Stimulated activated CD8-positive, alpha-beta memory T cell treated with anti-CD3 and anti-CD28 coated beads, Interleukin-2, amount 100 ng/mL, for 48 hours (primary cell): ENCODE results near the gene GABPB2.
"Not testable (repeated sequence)": the region's sequence is repeated elsewhere in the genome, so short reads cannot be mapped to it uniquely, and the experiment has no call there.

Source experiments
- DNase-seq, 2 donors: peaks; one replicate each; pipeline ENCODE4 v3.0.0-alpha.2; 2020; ENCODE audit warnings: low read depth in 2 of 2

The GABPB2 gene

DNA sequence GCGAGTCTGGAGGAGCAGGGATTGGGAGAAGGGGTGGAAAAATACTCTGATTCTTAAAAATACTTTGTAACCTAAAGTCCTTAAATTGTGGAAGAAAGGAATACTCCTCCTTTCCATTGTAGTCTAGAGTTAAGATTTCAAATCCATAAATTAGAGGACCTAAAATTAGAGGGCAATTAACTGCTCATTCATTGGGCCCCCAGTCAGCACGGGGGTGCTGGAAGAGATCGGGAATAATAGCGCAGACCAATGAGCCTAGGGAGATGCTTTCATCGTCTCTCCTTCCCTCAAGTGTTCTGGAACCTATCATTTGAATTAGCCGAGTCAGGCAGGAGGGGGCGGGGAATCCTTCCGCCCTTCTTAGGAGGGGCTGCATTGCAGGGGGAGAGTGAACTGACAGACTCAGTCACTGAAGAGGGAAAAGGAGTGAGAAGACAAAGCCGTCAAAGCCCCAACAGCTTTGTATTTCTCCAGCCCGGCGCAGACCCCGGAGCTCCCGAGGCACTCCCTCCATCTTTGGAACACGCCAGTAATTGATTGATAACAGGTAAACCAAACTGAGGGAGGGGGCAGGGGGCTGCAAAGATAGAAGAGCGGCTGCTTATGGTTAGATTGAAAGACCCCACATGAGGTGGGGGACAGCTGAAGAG is 10.4 kb upstream of the GABPB2 start, which contains the start of gene MLLT11:
Gene MLLT11, plus strand, starts transcription at position 391 of the 650 bp plus-strand sequence. CDS start 6,828 bp downstream, outside the sequence.
- DNase-seq: no peak

GRCh38 chr1:151060657-151061421 is 9.7 kb upstream of the GABPB2 start:
- no peak for DNase-seq

- DNase-seq: no peak
Measured at GRCh38 chr1:151061704-151062103, 8.9 kb upstream of the GABPB2 start.

GRCh38 chr1:151062741-151063371 is 7.7 kb upstream of the GABPB2 start:
- DNase-seq: no peak

DNA sequence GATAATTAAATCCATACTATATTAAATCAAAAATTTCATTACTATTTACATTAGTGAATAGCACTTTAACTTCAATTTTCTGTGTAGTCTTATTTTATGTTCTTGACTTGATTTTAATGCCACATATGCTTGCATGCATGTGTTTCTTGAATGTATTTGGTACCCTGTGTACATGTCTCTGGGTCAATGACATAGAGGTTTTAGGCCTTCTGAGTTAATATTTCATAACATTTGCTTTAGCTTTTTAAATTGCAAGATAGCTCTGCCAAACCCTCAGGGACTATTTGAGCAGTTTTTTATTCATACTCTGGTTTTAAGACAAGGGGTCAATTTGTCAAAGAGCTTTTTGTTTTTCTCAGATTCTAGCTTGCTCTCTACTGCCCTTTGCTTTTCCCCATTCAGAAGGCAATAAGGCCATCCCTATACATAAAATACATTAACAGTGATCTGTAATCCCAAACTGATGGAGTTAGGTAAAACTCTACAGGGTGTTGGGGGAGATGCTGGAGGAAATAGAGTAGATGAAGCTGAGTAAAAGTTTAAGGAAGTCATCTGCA is 5.4 kb upstream of the GABPB2 start:
- no peak for DNase-seq

DNA sequence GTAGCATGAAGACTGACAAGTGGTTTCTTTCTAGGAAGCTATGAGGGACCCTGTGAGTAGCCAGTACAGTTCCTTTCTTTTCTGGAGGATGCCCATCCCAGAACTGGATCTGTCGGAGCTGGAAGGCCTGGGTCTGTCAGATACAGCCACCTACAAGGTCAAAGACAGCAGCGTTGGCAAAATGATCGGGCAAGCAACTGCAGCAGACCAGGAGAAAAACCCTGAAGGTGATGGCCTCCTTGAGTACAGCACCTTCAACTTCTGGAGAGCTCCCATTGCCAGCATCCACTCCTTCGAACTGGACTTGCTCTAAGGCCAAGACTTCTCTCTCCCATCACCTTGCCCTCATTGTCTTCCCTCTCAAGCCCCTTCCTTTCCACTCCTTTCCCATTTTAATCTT is 3.4 kb upstream of the GABPB2 start:
- DNase-seq: no peak

- no peak for DNase-seq
Measured at GRCh38 chr1:151069103-151069486, 1.5 kb upstream of the GABPB2 start.

GRCh38 chr1:151072224-151072623 is 1.7 kb downstream of the GABPB2 start:
- no peak for DNase-seq

- DNase-seq: no peak
Measured at GRCh38 chr1:151085953-151086559, 15.5 kb downstream of the GABPB2 start.

DNA sequence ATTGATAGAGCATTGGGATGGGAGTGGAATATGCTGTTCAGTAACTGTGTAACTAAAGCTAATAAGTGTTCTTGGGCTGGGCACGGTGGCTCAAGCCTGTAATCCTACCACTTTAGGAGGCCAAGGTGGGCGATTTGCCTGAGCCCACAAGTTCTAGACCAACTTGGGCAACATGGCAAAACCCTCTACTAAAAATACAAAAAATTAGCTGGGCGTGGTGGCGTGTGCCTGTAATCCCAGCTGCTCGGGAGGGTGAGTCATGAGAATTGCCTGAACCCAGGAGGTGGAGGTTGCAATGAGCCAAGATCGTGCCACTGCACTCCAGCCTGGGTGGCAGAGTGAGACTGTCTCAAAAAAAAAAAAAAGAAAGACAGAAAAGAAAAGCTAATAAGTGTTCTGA is 26.9 kb downstream of the GABPB2 start:
- DNase-seq: not testable (repeated sequence)

- no peak for DNase-seq
Measured at GRCh38 chr1:151098126-151098525, 27.6 kb downstream of the GABPB2 start.

GRCh38 chr1:151104630-151105029 is 34.1 kb downstream of the GABPB2 start:
- DNase-seq: no peak

GRCh38 chr1:151106894-151107293 is 36.3 kb downstream of the GABPB2 start:
- no peak for DNase-seq

DNA sequence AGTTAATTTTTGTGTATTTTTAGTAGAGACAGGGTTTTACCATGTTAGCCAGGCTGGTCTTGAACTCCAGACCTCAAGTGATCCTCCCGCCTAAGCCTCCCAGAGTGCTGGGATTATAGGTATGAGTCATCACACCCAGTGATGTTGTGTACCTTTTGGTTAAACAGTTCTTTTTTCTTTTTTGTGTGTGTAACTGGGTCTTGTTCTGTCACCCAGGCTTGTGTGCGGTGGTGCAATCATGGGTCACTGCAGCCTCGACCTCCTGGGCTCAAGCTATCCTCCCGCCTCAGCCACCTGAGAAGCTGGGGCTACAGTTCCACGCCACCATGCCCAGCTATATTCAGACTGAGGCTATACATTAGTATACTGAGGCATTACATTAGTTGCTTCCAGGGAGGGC is 37.8 kb downstream of the GABPB2 start:
- DNase-seq: no peak

- no peak for DNase-seq
Measured at GRCh38 chr1:151113877-151114276, 43.3 kb downstream of the GABPB2 start.

DNA sequence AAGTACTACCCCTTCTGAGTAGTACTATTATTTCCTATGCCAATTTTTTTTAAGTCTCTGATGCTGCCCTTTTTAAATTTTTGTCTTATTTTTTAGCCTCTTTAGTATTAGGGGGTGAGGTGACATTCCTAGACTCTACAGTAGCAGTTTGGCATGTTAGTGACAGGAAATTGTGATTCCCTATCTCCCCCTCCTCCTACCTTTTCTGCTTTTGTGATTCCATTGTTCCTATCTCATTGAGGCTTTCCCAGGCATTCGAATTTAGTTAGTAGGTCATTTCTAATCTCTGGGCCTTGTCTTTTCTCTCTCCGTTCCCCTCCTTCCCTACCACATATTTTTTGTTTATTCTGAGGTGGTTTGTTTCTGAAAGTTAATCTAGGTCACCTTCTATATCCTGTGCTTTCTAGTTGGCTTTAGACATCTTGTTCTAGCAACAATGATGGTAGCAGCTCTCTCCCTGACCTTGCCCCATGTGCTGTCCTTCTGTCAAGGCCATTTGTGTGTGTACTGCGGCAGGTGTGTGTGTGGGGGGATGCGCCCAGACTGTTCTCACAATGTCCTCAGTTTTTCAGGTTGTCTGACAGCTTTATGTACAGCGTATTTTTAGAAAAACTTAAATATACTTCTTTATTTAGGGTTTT is 54.3 kb downstream of the GABPB2 start:
- DNase-seq: no peak

DNA sequence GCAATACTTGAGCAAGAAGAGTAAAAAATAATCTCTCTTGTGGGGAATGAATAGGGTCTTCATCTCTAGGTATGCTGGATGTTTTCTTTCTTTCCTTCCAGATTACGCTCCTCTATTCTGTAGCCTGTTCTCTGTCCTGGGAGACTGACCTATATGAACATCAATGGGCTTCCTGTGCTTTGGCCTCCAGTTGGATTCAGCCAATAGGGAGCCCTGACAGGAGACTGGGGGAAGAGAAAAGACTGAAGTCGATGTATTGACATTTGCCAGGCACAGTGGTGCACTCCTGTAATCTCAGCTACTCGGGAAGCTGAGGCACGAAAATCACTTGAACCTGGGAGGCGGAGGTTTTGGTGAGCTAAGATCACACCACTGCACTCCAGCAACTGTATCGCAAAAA is 58.2 kb downstream of the GABPB2 start:
- no peak for DNase-seq

GRCh38 chr1:151130987-151131586 is 60.5 kb downstream of the GABPB2 start:
- DNase-seq: peak; percentile 73 to 77

DNA sequence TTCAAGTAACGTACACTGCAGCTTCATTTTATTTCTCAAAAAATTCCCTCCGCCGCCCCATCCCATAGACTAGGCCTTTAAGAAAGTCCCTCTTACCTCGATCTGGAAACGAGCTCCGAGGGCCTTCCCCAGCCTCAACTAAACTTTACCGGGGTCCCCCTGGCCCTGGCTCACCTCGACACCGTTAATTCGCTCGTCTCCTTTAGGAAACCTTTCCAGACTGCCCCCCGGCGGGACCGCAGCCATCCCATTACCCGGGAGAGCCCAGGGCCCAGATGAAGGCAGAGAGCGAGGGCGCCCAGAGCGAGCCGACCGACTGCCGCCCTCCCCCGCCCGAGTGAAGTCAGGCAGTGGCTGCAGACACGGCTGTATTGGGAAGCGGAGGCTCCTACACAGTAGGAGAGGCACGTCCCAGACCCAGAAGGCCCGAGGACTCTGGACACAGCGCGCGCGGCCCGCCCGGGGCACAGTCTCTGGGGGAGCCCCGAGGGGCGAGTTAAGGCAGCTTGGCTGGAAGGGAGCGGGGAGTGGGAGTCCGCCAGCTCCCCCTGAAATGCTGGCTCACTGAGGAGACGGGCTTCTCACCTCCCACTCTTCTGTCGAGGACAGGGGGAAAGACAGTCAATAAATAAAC is 61.3 kb downstream of the GABPB2 start:
- DNase-seq: no peak

- DNase-seq: no peak
Measured at GRCh38 chr1:151132335-151133017, 61.9 kb downstream of the GABPB2 start.
